ENCODE results near the gene SYTL2.
A peak's percentile ranks its signal among the peaks of the same experiment; 100 is the strongest.
"Not testable (repeated sequence)": the region's sequence is repeated elsewhere in the genome, so short reads cannot be mapped to it uniquely, and the experiment has no call there.

Gene SYTL2

GRCh38 chr11:85663753-85664614, 147.0 kb downstream of the SYTL2 start:
- peak; percentile 58 for DNase-seq (ENCODE audit: insufficient read length, low spot score)
- peak; percentile 31 for FAIRE-seq

- peak; percentile 23 for FAIRE-seq
- DNase-seq (ENCODE audit: insufficient read length, low spot score) = no peak
These were observed 147.7 kb downstream of the SYTL2 start for GRCh38 chr11:85663080-85663752.

- DNase-seq (ENCODE audit: insufficient read length, low spot score) (no peak), FAIRE-seq (no peak)
These were observed 148.8 kb downstream of the SYTL2 start for GRCh38 chr11:85661972-85662664.

- no peak for DNase-seq (ENCODE audit: insufficient read length, low spot score)
- FAIRE-seq = no peak
These were observed 152.8 kb downstream of the SYTL2 start for GRCh38 chr11:85658180-85658579.

- DNase-seq (ENCODE audit: insufficient read length, low spot score) = no peak
- FAIRE-seq = no peak
These were observed 154.2 kb downstream of the SYTL2 start for GRCh38 chr11:85656777-85657176.

GRCh38 chr11:85654343-85654742, 156.6 kb downstream of the SYTL2 start:
- FAIRE-seq = not testable (repeated sequence)

GRCh38 chr11:85652786-85653447, 158.0 kb downstream of the SYTL2 start:
- no peak for DNase-seq (ENCODE audit: insufficient read length, low spot score)
- FAIRE-seq = no peak

More at GRCh38 chr11:85654343-85654742, 156.6 kb downstream of the SYTL2 start:
- DNase-seq (ENCODE audit: insufficient read length, low spot score) = not testable (repeated sequence)

GRCh38 chr11:85651118-85651517, 159.8 kb downstream of the SYTL2 start:
- no peak for DNase-seq (ENCODE audit: insufficient read length, low spot score)
- FAIRE-seq = peak; percentile 40

- DNase-seq (ENCODE audit: insufficient read length, low spot score) (peak; percentile 89), FAIRE-seq (peak; percentile 99)
These were observed 163.2 kb downstream of the SYTL2 start, which contains the start of gene TMEM126A for GRCh38 chr11:85647604-85648299. Gene TMEM126A (plus strand): TSS chr11:85647967. CDS start chr11:85650256, 2,289 bp downstream.

- DNase-seq (ENCODE audit: insufficient read length, low spot score) = no peak
- no peak for FAIRE-seq
These were observed 163.9 kb downstream of the SYTL2 start for GRCh38 chr11:85647078-85647477.

Measured in HTR-8/SVneo (cell line).